Thyroid gland (tissue), 4 donors: ENCODE data around the gene EHMT1.
"Not testable (repeated sequence)": the region's sequence is repeated elsewhere in the genome, so short reads cannot be mapped to it uniquely, and the experiment has no call there.

Source experiments
- CTCF ChIP-seq, 6 experiments: fragments of 200-600 bp in 3 of 6; fragments of 450-650 bp in 3 of 6; sonication (generic) in 3 of 6; IDR thresholded peaks; one replicate each; pipeline ENCODE4 v1.5.1; 2016 to 2019; ENCODE audit warnings: antibody characterized with exemption in 6 of 6, mild to moderate bottlenecking in 2 of 6, inconsistent platforms in 1 of 6, moderate library complexity in 1 of 6
- POLR2A ChIP-seq, 2 donors: fragments of 450-650 bp; IDR thresholded peaks; one replicate each; pipeline ENCODE4 v1.6.1; 2017; ENCODE audit warnings: antibody characterized with exemption in 2 of 2, mild to moderate bottlenecking in 2 of 2, moderate library complexity in 1 of 2

GRCh38 chr9:137884547-137884946 lies 265.7 kb downstream of the EHMT1 start:
- not testable (repeated sequence) for TF ChIP-seq CTCF, POLR2A (IDR thresholded peaks at IDR 0.05)
